Calu3 (cell line): Measurements from ENCODE around the gene HLTF. TPM values are rescaled to one million over a fixed set of nuclear protein-coding genes. Genes with fewer than 3 reads are reported as not detected.

Experiments used
- BruUV-seq: library from RNA; stranded (reverse); fragments of 400-500 nt; replicated peaks from 2 replicates; lab custom pipeline; 2021; lab: Mats Ljungman, UMichigan
- CTCF ChIA-PET: fragments of 300-600 bp; sonication (Branson Sonifier 250); formaldehyde crosslinking; loops from one replicate; lab custom pipeline; 2022; ENCODE audit warnings: antibody characterized with exemption; lab: Charles Lee
- DNase-seq: peaks from one replicate; pipeline ENCODE4 v3.0.0; 2022
- H3K27ac Mint-ChIP-seq: one replicate; pipeline ENCODE4 v1.8.0; 2022; ENCODE audit warnings: mixed read lengths; ENCODE audit not compliant: unreplicated experiment
- H3K27me3 Mint-ChIP-seq: one replicate; pipeline ENCODE4 v1.8.0; 2022; ENCODE audit warnings: mixed read lengths; ENCODE audit not compliant: unreplicated experiment
- H3K36me3 Mint-ChIP-seq: one replicate; pipeline ENCODE4 v1.8.0; 2022; ENCODE audit warnings: mild to moderate bottlenecking, moderate library complexity, mixed read lengths; ENCODE audit not compliant: insufficient read depth, unreplicated experiment
- H3K4me1 Mint-ChIP-seq: one replicate; pipeline ENCODE4 v1.8.0; 2022; ENCODE audit warnings: mild to moderate bottlenecking, low read depth, mixed read lengths; ENCODE audit not compliant: unreplicated experiment
- H3K4me3 Mint-ChIP-seq: one replicate; pipeline ENCODE4 v1.8.0; 2022; ENCODE audit warnings: mild to moderate bottlenecking, low read depth, moderate library complexity, mixed read lengths; ENCODE audit not compliant: unreplicated experiment
- H3K9me3 Mint-ChIP-seq: one replicate; pipeline ENCODE4 v1.8.0; 2022; ENCODE audit warnings: low read depth, mixed read lengths; ENCODE audit not compliant: unreplicated experiment
- CTCF ChIP-seq: fragments of 200-600 bp; IDR thresholded peaks from one replicate; pipeline ENCODE4 v1.8.0; 2022; ENCODE audit warnings: antibody characterized with exemption; ENCODE audit not compliant: unreplicated experiment
- intact Hi-C: fragments of 100-400 bp; cut with micrococcal nuclease; formaldehyde crosslinking; loops from one replicate; pipeline ENCODE4 v1.10.0; 2022; ENCODE audit not compliant: unreplicated experiment
- total RNA-seq: library from RNA; stranded (reverse); gene quantifications from 2 replicates; pipeline ENCODE4 v1.2.3, GENCODE V29; 2022

HLTF gene
- total RNA-seq, 1 experiment from 2014 or later: 63.5 TPM

- H3K27me3 Mint-ChIP-seq: no peaks in the 10 kb centered on the region
- intact Hi-C loops: no loop called here
- H3K27ac Mint-ChIP-seq: no peak overlapping the region
- BruUV-seq: no TSS peak
- no peak for TF ChIP-seq CTCF
- peaks cover 12% of the 10 kb centered on the region for H3K4me1 Mint-ChIP-seq
- no peaks in the 10 kb centered on the region for H3K9me3 Mint-ChIP-seq
- no peak overlapping the region for H3K4me3 Mint-ChIP-seq
- no peak for DNase-seq
- CTCF ChIA-PET: interaction anchor here (0.6 to 0.8 kb wide), 3 partner anchors 89 to 134 kb away, joined by 3 read pairs; no protein-coding TSS in a partner anchor
- H3K36me3 Mint-ChIP-seq: peaks cover 5% of the 10 kb centered on the region
Observed at GRCh38 chr3:149044339-149045083, 41.8 kb downstream of the HLTF start.

GRCh38 chr3:149042789-149043386, 43.4 kb downstream of the HLTF start:
- Mint-ChIP-seq H3K4me1 (peaks cover 12% of the 10 kb centered on the region), H3K36me3 (peaks cover 5% of the 10 kb centered on the region), H3K27me3 (no peaks in the 10 kb centered on the region), H3K27ac (no peak overlapping the region), H3K9me3 (no peaks in the 10 kb centered on the region), H3K4me3 (no peak overlapping the region)
- TF ChIP-seq CTCF: no peak
- intact Hi-C loops: no loop called here
- DNase-seq: no peak
- CTCF ChIA-PET: interaction anchor here (1.0 kb wide), 1 partner anchor 63 kb away, joined by 6 read pairs; no protein-coding TSS in a partner anchor
- no TSS peak for BruUV-seq

GRCh38 chr3:149038322-149038721, 48.0 kb downstream of the HLTF start:
- H3K9me3 Mint-ChIP-seq: no peaks in the 10 kb centered on the region
- BruUV-seq: no TSS peak
- DNase-seq: no peak
- TF ChIP-seq CTCF: no peak
- H3K27me3 Mint-ChIP-seq: no peaks in the 10 kb centered on the region
- intact Hi-C loops: no loop called here
- CTCF ChIA-PET: no interaction called here
- peaks cover 7% of the 10 kb centered on the region for H3K36me3 Mint-ChIP-seq
- H3K4me3 Mint-ChIP-seq: no peak overlapping the region
- H3K4me1 Mint-ChIP-seq: peaks cover 10% of the 10 kb centered on the region
- no peak overlapping the region for H3K27ac Mint-ChIP-seq

GRCh38 chr3:149037684-149038083, 48.6 kb downstream of the HLTF start:
- Mint-ChIP-seq H3K36me3 (peaks cover 11% of the 10 kb centered on the region), H3K4me1 (peaks cover 4% of the 10 kb centered on the region), H3K27ac (no peak overlapping the region), H3K4me3 (no peak overlapping the region), H3K27me3 (no peaks in the 10 kb centered on the region), H3K9me3 (no peaks in the 10 kb centered on the region)
- CTCF ChIA-PET: no interaction called here
- intact Hi-C loops: no loop called here
- no peak for DNase-seq
- BruUV-seq: no TSS peak
- no peak for TF ChIP-seq CTCF
